ENCODE data around the gene NLGN4X. TPM values are rescaled to one million over a fixed set of nuclear protein-coding genes. Genes with fewer than 3 reads are reported as not detected.
"Not testable (repeated sequence)": the region's sequence is repeated elsewhere in the genome, so short reads cannot be mapped to it uniquely, and the experiment has no call there.

Gene NLGN4X
- total RNA-seq, 1 donor from 2014 or later, result 4.2 TPM

DNA sequence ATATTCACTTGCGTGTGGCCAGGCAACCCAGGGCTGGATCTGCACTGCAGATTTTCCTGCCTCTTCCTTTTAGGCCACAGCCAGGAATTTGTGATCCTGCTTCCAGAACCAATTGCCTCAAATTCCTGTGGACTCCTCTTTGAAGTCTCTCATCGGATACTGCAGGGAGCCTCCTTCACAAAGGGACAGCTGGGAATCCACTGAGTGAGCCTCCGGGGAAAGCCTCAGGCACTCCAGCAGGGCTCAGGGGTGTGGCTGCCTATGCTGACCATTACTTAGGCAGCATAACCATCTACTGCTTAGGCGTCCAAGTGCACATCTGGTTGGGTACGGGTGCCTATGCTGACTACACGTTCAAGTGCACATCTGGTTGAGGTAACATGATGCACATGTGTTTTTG, 321.5 kb downstream of the NLGN4X start:
- TF ChIP-seq, protein P1, sequence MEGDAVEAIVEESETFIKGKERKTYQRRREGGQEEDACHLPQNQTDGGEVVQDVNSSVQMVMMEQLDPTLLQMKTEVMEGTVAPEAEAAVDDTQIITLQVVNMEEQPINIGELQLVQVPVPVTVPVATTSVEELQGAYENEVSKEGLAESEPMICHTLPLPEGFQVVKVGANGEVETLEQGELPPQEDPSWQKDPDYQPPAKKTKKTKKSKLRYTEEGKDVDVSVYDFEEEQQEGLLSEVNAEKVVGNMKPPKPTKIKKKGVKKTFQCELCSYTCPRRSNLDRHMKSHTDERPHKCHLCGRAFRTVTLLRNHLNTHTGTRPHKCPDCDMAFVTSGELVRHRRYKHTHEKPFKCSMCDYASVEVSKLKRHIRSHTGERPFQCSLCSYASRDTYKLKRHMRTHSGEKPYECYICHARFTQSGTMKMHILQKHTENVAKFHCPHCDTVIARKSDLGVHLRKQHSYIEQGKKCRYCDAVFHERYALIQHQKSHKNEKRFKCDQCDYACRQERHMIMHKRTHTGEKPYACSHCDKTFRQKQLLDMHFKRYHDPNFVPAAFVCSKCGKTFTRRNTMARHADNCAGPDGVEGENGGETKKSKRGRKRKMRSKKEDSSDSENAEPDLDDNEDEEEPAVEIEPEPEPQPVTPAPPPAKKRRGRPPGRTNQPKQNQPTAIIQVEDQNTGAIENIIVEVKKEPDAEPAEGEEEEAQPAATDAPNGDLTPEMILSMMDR (IDR thresholded peaks at IDR 0.05), result no peak
- no peak for ATAC-seq
- intact Hi-C loops (cut with DNase I), result no loop called here

DNA sequence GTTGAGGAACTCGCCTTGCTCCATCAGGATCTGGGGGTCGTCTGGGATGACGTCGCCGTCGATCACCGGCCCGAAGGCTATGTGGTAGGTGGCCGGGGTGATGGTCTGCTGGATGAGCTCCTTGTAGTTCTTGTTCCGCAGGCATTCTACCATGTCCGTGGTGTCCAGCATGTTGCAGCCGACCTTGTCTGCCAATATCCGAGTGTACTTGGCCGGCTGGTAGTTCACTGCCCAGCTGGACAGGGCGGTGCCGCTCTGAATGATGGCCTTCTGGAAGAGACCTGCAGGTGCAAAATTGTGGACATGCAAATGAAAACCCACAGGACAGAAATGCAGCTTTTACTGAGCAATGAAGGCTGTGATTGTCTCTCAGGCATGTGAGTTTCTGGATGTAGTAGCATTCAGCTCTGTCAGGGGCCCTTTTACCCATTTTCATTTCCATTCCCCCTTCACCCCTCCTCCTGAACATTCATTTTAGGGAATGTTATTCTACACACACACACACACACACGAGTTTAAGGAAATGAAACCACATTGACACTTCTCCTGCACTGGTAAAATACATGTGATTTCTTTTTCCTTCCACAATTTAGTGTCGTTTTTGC, 325.0 kb downstream of the NLGN4X start:
- H3K4me3 ChIP-seq; H3K27me3 ChIP-seq; intact Hi-C loops (cut with DNase I); H3K27ac ChIP-seq; ATAC-seq; DNase-seq; H3K9me3 ChIP-seq; H3K36me3 ChIP-seq; H3K4me1 ChIP-seq: not testable (repeated sequence)

More for the DNA sequence above, 321.5 kb downstream of the NLGN4X start:
- Histone ChIP-seq H3K9me3 (no peaks in the 10 kb centered on the region), H3K27me3 (no peaks in the 10 kb centered on the region), H3K4me1 (no peaks in the 10 kb centered on the region), H3K27ac (no peak overlapping the region), H3K4me3 (no peak overlapping the region), H3K36me3 (no peaks in the 10 kb centered on the region)
- no peak for DNase-seq

DNA sequence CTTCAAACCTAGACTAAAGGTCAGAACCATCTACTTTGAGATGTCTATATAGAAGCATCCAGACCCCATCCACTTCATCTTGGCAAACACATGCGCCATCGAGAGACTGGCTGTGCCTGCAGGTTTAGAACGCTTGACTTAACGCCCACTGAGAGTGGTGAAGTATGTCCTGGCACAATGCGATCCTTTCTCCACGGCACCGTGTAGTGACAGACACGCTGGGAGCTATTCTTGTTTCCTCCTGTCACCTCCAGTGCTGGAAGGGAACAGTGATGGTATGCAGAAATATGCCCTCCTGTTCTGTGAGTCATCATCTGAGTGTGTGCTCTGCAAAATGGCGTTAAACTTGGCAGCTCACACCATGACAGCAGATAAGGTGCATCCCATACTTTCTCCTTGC, 330.2 kb downstream of the NLGN4X start:
- Histone ChIP-seq H3K4me1 (no peaks in the 10 kb centered on the region), H3K36me3 (no peaks in the 10 kb centered on the region), H3K9me3 (no peaks in the 10 kb centered on the region), H3K4me3 (no peak overlapping the region), H3K27me3 (no peaks in the 10 kb centered on the region), H3K27ac (no peak overlapping the region)
- DNase-seq (no peak), ATAC-seq (no peak)
- intact Hi-C loops (cut with DNase I), result no loop called here
- TF ChIP-seq, protein P1 (IDR thresholded peaks at IDR 0.05), result no peak

DNA sequence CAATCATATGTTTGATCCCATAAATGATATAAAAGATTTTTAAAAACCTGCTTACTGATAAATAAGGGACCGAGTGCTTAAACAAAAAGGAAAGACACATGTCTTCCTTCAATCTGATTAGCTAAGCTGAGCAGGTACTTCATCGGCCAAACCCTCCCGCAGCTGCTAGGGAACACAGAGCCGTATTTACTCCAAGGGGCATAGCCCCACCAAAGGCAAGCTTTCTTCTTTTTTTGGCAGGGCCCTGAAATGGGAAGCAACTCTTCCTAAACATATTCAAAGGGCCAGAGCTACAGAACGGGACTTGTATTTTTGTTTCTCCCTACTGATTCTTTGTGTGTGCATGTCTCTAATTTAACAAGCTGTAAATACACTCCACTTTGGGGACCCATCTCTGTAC, 337.3 kb downstream of the NLGN4X start:
- no peaks in the 10 kb centered on the region for H3K9me3 ChIP-seq
- H3K36me3 ChIP-seq, result no peaks in the 10 kb centered on the region
- no peaks in the 10 kb centered on the region for H3K27me3 ChIP-seq
- intact Hi-C loops (cut with DNase I), result no loop called here
- ATAC-seq (no peak), DNase-seq (no peak)
- TF ChIP-seq, protein P1 (IDR thresholded peaks at IDR 0.05), result no peak
- no peak overlapping the region for H3K4me3 ChIP-seq
- no peak overlapping the region for H3K27ac ChIP-seq
- H3K4me1 ChIP-seq, result no peaks in the 10 kb centered on the region

DNA sequence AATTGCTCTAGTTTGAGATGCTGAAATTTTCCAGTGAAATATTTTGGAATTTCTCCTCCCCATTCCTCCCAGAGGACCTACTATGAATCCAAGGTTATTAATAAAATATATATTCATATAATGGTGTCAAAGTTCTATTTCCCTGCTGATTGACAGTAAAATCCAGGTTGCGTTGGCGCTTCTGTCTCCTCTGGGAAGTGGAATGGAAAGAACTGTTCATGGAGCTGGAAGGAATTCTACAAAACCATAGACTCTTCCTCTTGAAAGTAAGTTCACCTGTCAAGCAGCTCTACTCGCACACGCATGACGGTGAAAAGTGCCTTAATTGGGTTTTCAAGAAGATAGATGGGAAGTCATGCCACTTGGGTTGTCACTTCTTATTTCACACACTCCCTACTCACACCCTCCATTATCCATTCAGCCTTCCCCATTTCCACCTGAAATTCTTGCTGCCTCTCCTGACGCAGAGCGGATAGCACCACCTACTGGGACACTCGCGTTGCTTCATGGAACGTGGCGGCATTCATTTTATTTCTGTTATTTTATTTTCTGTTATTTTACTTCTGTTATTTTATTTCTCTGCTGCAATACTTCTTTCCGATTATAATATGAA, 351.6 kb downstream of the NLGN4X start:
- DNase-seq (no peak), ATAC-seq (peak; percentile 65)
- Histone ChIP-seq H3K9me3 (no peaks in the 10 kb centered on the region), H3K4me3 (no peak overlapping the region), H3K27ac (no peak overlapping the region), H3K36me3 (no peaks in the 10 kb centered on the region), H3K4me1 (no peaks in the 10 kb centered on the region), H3K27me3 (no peaks in the 10 kb centered on the region)
- TF ChIP-seq, protein P1 (IDR thresholded peaks at IDR 0.05), result peak; percentile 46
- intact Hi-C loops (cut with DNase I), result no loop called here

DNA sequence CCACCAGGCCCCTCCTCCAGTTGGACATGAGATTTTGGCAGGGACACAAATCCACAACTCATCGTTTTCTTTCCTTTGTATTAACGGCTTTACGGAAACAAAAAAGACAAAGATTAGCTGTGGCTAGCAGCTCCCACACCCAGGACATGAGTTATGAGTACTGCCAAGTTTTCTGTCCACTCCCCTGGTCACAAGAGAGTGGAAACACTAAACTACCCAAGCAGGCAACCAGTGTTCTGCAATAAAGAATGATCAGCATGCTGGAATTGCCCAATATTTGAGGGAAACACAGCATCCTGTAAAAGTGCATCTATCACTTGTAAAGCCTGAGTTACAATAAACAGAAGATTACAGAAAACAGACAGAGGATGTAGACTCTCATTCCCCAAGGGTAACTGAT, 358.4 kb downstream of the NLGN4X start:
- Histone ChIP-seq H3K27ac (no peak overlapping the region), H3K4me3 (no peak overlapping the region), H3K4me1 (no peaks in the 10 kb centered on the region), H3K27me3 (no peaks in the 10 kb centered on the region), H3K36me3 (no peaks in the 10 kb centered on the region), H3K9me3 (no peaks in the 10 kb centered on the region)
- TF ChIP-seq, protein P1 (IDR thresholded peaks at IDR 0.05), result no peak
- intact Hi-C loops (cut with DNase I), result no loop called here
- DNase-seq (no peak), ATAC-seq (no peak)
